GM12892 (cell line): ENCODE data around the gene RAB37.

Experiments
- POLR2A ChIP-seq: IDR thresholded peaks from 2 replicates; pipeline ENCODE4 v1.6.1; 2011; ENCODE audit warnings: low read depth, low read length, control low read depth
- TAF1 ChIP-seq: IDR thresholded peaks from 2 replicates; pipeline ENCODE4 v1.6.1; 2011; ENCODE audit warnings: low read depth, mild to moderate bottlenecking, control low read depth, low read length, borderline replicate concordance

- TF ChIP-seq POLR2A (no peak), TAF1 (no peak)
Measured at GRCh38 chr17:74775409-74776043, 38.5 kb downstream of the RAB37 start.
